Amniotic epithelial cell (primary cell): Measurements from ENCODE around the gene MSN.

Experiments used
- DNase-seq: peaks from one replicate; pipeline ENCODE4 v3.0.0-alpha.2; 2010; ENCODE audit warnings: low read depth

MSN gene

GRCh38 chrX:65673857-65674203 is 6.4 kb downstream of the MSN start:
- no peak for DNase-seq

- no peak for DNase-seq
These were observed 6.9 kb downstream of the MSN start for GRCh38 chrX:65674204-65674893.

- peak; percentile 90 for DNase-seq
These were observed 10.6 kb downstream of the MSN start for GRCh38 chrX:65677954-65678469.

GRCh38 chrX:65679071-65679540 is 11.7 kb downstream of the MSN start:
- peak; percentile 74 for DNase-seq

GRCh38 chrX:65681810-65682209 is 14.4 kb downstream of the MSN start:
- no peak for DNase-seq

GRCh38 chrX:65685112-65685511 is 17.7 kb downstream of the MSN start:
- DNase-seq, result no peak

- DNase-seq, result no peak
These were observed 18.8 kb downstream of the MSN start for GRCh38 chrX:65686236-65686635.

GRCh38 chrX:65687367-65687766 is 19.9 kb downstream of the MSN start:
- DNase-seq, result no peak

GRCh38 chrX:65688403-65688871 is 21.0 kb downstream of the MSN start:
- DNase-seq, result peak; percentile 88

GRCh38 chrX:65689377-65689776 is 21.9 kb downstream of the MSN start:
- DNase-seq, result no peak

- peak; percentile 72 for DNase-seq
These were observed 22.8 kb downstream of the MSN start for GRCh38 chrX:65690057-65690855.

- DNase-seq, result no peak
These were observed 28.5 kb downstream of the MSN start for GRCh38 chrX:65695849-65696449.

- no peak for DNase-seq
These were observed 29.2 kb downstream of the MSN start for GRCh38 chrX:65696613-65697012.

GRCh38 chrX:65697211-65697641 is 29.8 kb downstream of the MSN start:
- DNase-seq, result peak; percentile 44

GRCh38 chrX:65697915-65698796 is 30.7 kb downstream of the MSN start:
- DNase-seq, result peak; percentile 45

GRCh38 chrX:65702956-65703355 is 35.5 kb downstream of the MSN start:
- DNase-seq, result no peak

GRCh38 chrX:65705439-65705838 is 38.0 kb downstream of the MSN start:
- DNase-seq, result no peak

- peak; percentile 49 for DNase-seq
These were observed 38.8 kb downstream of the MSN start for GRCh38 chrX:65706041-65706828.

- DNase-seq, result no peak
These were observed 39.7 kb downstream of the MSN start for GRCh38 chrX:65707151-65707550.

GRCh38 chrX:65712005-65712806 is 44.8 kb downstream of the MSN start:
- peak; percentile 39 for DNase-seq
